ENCODE measurements around the gene OR52A1.
"Not testable (repeated sequence)": the region's sequence is repeated elsewhere in the genome, so short reads cannot be mapped to it uniquely, and the experiment has no call there.

The OR52A1 gene

DNA sequence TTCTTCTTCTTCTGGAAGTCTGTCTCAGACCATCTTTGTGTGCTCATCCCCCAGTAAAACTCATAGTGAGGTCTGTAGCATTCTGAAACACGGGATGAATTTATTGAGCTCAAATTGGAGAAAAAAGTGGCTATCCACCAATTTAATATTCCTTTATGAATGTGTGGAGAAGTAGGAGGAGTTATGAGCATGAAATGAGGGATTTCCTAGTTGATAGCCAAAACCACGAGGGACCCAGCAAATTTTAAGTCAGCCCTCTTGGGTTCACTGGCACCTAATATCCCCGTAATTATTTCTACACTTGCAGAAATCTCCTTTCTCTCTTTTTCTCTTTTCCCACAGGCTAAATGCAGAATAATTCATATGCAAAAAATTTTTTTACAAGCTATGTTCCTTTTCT lies at the start of gene OR52A1:
Gene OR52A1, minus strand, starts transcription at position 101 of the 400 bp plus-strand sequence. CDS start 2,388 bp downstream, outside the sequence.
- DNase-seq, result no peak

DNA sequence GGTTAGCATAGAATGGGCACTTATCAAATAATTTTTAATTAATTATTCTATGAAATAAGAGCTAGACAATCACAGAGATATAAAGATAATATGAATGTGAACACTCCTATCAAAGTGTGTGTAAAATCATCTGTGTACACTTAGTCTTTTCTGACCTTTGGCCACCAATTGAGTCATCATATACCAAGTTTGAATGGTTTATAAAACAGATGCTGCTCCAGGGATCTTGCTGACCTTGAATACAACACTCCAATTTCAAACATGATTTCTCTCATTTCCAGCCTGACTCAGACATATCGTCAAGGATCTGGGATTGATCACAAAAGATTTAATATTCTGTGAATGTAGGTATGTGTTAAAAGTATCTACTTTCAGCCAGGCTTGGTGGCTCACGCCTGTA lies 48.8 kb upstream of the OR52A1 start:
- no peak for DNase-seq

DNA sequence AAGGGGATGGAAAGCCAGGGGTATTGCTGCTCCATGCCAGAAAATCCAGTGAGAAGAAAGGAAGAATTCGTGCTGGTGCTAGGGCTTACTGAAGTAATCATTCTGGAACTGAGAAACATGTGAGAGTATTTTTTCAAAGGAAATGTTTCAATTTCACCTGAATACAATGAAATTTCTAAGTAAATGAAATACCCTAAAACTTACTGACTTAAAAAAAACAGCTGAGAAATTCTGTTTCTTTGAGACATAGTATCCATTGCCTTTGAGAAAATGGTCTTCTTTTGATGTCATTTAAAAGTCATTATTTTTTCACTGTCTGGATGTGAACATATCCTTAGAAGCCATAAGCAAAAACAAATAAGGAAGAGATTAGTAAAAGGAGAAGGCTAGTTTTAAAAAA lies 46.0 kb upstream of the OR52A1 start, which contains the start of gene OR51V1:
Gene OR51V1, minus strand, starts transcription at position 101 of the 400 bp plus-strand sequence. Its CDS starts 0 bp downstream, at position 101.
- no peak for DNase-seq

DNA sequence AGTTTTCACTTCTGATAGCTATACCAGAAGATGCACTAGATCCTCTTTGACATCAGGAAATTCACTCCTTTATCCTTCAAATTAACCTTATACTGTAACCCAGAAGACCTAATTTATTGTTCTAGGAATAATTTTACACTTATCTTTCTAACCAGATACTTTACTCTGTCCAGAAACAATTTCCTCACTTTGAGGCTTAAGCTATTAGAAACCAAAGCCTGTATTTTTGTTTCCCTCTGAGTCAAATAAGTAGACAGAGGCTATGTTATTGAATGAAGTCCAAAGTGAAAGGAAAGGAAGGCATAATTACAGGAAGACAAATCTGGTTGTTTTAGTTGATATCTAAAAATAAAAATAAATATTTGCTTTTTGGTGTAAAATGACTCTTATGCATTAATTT lies 43.7 kb upstream of the OR52A1 start:
- no peak for DNase-seq

DNA sequence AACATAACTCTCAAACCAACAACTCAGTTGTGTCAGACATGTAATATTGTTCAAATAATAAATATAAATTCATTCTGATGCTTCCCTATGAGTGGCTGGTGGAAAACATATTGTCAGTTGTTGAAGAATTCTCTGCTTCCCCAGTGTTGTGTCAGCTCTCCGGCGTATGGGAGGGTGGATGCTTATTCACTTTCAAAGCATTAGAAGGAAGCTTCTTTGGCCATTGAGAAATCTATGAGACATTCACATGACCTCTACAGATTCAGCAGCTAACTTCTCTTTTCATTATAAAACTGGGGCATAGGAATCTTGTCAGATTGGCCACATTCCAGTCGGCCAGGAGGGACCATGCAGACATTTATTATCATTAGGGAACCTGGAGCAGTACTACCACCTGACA lies 43.0 kb upstream of the OR52A1 start:
- DNase-seq, result no peak

DNA sequence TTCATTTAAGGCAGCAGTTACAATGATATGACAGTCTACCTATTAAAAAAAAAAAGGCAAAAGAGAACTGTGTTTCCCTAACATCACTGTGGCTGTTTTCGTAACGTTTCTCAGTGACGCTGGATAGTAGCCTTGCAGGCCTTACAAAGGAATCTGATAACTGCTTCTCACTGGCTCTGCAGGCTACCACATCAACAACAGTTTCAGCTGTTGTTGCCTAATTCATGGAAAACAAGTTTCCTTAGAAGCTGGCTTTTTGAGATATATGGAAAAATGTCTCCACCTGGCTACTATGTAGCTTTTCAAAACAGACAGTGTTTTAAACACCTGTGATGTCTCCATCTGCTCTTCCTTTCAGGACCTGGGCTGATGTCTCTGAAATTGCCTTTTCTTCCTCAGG lies 42.2 kb upstream of the OR52A1 start:
- DNase-seq, result no peak

DNA sequence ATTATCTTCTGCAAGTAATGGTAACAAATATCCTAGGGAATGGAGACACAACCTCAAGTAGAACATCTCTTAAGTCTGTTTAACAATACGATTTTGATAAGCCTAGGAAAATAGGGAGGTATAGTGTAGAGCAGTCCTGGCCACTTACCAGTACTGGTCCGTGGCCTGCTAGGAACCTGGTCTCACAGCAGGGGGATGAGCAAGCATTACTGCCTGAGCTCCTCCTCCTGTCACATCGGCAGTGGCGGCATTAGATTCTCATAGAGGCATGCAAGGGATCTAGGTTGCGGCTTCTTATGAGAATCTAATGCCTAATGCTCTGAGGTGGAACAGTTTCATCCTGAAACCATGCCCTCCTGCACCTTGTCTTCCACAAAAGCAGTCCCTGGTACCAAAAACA lies 41.5 kb upstream of the OR52A1 start:
- DNase-seq, result no peak

DNA sequence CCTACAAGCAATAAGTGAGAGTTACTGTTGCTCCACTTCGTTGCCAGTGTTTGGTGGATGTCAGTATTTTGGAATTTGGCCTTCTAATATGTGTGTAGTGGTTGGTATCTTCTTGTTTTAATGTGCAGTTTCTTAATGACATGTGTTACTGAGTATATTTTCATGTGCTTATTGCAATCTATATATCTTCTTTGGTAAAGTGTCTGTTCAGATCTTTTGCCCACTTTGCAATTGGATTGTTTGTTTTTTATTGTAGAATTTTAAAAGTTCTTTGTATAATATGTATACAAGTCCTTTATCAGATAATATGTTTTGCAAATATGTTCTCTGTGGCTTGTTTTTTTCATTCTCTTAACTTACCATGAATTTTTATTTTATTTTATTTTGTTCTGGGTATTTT lies 38.2 kb upstream of the OR52A1 start:
- no peak for DNase-seq

DNA sequence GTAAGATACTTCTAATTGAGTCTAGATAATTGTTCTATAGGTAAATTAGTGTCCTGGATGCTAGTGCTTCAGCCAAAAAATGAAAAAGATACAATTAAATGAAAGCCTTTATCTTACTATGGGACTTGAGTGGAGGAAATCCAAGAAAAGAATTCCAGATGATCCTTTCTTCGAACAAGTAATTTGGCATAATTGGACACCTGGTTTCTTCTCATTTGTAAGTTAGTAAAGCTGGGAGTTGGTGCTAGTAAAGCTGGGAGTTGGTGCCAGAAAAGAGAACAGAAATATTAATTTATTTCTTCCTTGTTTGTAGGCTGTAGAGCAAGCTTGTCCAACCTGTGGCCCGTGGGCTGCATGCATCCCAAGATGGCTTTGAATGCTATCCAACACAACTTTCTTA lies 33.6 kb upstream of the OR52A1 start:
- DNase-seq, result no peak

DNA sequence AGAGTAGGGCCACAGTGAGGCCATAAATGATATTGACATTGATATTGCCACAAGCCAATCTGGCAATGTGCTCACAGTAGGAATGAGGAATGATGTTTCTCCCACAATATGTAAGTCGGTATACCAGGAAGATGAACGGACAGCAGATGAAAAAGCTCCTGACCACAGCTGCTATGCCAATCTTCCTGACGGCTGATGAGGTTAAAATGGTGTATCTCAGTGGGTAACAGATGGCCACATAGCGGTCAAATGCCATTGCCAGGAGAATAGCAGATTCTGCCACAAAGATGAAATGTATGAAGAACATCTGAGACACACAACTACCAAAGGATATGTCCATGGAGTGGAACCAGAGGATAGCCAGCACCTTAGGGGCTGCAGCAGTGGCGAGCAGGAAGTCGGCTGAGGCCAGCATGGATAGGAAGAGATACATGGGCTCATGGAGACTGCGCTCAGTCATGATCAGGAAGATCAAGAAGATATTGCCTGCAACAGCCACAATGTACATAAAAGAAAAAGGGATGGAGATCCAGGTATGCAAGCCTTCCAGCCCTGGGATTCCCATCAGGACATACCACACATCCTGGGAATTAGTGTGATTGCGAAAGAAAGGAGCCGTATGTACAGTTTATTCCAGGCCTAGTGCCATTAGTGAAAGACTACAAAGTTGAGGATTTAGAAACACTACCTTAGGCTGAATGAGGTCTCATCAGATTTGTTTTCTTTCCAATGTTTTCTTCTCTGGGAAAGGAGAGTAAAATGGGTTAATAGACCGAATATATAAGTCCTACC lies 23.7 kb upstream of the OR52A1 start:
- no peak for DNase-seq

DNA sequence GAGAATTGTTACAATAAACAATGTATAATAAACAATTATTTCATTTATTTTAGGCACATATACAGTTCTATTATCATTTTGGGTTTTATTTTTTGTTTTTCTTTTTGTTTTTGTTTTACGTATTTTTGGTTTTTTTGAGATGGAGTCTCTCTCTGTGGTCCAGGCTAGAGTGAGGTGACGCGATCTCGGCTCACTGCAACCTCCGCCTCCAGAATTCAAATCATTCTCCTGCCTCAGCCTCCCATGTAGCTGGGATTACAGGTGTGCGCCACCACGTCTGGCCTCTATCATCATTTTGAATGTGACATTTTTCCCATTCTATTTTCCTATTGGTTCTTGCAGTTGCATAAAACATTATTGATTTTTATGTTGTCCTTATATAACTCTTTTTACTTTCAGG lies 20.4 kb upstream of the OR52A1 start:
- no peak for DNase-seq

DNA sequence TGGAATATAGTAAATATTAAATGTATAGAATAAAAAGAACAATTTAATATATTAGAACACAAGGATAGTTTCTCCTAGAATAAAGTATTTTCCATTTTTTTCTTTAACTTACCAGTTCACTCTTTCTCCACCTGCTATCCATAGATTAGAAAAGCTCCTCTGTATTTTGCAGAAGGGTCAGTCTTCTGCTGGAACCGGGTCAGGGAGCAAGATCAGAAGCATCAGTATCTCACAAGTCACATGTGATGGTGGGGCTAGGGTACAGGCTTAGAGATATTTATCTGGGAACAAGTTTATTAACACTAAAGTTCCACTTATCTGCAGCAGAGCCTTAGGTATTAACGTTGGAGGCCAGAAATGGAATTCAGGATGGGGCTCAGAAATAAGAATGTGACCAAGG lies 17.3 kb upstream of the OR52A1 start:
- DNase-seq, result no peak

DNA sequence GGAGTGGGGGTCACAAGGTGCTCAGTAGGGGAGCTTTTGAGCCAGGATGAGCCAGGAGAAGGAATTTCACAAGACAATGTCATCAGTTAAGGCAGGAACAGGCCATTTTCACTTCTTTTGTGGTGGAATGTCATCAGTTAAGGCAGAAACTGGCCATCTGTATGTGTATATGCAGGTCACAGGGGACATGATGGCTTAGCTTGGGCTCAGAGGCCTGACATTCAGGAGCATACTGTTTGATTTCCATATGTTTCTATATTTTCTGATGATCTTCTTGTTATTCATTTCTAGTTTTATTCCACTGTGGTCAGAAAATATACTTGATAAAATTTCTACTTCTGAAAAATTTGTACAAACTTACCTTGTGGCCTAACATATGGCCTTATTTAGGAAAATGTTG lies 11.3 kb upstream of the OR52A1 start:
- not testable (repeated sequence) for DNase-seq

DNA sequence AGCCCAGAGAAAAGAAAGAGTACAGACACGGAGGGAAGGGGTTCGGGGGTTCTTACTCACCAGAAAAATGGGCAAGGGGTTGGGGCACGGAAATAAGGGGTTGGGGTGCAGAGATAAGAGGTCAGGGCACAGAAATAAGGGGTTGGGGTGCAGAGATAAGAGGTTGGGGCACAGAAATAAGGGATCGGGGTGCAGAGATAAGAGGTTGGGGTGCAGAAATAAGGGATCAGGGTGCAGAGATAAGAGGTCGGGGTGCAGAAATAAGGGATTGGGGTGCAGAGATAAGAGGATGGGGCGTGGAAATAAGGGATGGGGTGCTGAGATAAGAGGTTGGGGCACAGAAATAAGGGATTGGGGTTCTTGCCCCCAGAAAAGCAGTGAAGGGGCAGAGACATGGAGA lies 10.2 kb upstream of the OR52A1 start:
- DNase-seq, result not testable (repeated sequence)

DNA sequence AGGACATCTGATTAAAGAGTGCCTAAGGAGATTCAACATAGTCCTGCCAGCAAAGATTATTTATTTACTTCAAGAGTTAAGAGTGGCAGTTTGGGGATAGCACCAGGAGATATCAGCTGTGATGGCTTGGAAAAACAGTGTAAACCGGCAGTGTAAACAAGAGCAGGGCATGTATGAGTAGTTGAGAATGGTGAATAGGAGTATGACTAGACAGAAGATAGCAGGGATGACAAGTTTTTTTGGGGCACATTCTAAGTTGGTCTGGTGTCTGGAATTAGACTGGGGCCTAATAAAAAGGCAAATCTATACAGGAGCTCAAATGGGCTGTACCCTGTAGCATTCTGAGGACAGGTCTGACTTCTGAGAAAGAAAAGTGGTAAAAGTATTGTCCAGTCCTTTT lies 6.5 kb upstream of the OR52A1 start:
- not testable (repeated sequence) for DNase-seq

DNA sequence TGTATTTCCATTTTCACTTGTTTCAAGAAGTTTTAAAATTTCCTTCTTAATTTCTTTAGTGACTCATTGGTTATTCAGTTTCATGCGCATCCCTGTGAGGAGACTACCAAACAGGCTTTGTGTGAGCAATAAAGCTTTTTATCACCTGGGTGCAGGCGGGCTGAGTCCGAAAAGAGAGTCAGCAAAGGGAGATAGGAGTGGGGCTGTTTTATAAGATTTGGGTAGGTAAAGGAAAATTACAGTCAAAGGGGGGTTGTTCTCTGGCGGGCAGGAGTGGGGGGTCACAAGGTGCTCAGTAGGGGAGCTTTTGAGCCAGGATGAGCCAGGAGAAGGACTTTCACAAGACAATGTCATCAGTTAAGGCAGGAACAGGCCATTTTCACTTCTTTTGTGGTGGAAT lies 5.7 kb upstream of the OR52A1 start:
- DNase-seq, result not testable (repeated sequence)

DNA sequence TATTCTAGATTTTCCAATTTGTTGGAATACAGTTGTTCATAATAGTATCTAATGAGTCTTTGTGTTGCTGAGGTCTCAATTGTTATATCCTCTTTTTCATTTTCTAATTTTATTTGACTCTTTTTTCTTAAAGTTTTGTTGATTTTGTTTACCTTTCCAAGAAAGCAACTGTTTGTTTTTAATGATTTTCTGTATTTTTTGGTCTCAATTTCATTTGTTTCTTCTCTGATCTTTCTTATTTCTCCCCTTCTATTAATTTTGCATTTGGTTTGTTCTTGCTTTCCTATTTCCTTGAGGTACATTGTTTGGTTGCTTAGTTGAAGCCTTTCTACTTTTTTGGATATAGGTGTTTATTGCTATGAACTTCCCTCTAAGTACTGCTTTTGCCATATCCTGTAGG lies 5.2 kb upstream of the OR52A1 start:
- DNase-seq, result no peak

DNA sequence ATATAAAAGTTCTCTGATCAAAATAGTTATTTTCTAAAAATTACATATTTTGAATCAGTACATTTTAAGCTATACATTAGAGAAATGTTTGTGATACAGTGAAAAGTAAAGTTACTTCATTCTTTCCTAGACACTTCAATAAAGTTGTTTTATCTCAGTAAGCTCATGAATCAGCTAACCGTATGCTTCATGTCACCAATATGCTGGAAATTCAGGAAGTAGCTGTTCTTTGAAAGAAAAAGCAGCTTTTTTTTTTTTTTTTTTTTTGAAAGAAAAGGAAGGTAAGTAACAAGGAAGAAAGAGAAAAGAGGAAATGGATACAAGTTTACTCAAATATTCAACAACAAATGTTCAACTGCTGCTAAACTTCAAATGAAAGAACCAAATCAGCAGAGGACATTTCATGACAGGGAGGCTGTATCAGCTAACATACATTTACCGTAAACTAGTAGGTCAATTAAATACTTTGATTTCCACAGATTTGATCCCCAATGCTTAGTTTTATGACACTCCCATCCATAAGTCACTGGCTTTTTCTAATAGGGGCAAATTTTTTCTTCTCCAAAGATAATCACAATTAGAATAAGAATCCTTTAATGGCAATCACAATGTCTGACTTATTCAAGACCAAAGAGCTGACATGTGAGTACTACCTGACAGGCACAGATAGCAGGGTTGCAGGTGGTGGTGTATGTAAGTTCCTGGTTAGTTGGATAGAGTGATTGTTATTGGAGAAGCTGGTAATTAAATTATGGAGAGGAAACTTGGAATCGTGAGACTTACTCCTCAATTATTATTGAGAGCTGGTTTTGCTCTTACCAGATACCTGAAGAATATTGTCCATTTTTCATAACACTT lies 754 bp downstream of the OR52A1 start:
- DNase-seq, result no peak

DNA sequence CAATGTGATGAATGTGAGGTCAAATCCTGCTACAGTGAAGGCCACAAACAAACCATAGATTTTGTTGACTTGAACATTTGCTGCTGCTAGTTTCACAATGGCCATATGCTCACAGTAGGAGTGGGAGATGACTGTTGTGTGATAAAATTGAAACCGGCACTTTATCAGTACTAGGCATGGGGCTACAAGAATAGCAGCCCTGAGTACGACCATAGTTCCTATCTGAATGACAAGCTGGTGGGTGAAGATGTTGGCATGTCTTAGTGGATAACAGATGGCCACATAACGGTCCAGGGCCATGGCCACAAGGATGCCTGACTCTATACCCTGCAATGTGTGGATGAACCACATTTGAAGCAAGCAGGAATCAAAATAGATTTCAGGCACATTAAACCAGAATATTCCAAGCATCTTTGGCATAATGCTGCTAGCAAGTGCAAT lies 2.8 kb downstream of the OR52A1 start:
- DNase-seq, result no peak

DNA sequence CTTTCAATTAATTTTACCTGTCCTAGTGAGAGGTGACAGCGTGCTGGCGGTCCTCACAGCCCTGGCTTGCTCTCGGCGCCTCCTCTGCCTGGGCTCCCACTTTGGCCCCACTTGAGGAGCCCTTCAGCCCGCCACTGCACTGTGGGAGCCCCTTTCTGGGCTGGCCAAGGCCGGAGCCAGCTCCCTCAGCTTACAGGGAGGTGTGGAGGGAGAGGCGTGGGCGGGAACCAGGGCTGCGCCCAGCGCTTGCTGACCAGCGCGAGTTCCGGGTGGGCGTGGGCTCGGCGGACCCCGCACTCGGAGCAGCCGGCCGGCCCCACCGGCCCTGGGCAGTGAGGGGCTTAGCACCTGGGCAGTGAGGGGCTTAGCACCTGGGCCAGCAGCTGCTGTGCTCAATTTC lies 10.4 kb downstream of the OR52A1 start:
- not testable (repeated sequence) for DNase-seq

DNA sequence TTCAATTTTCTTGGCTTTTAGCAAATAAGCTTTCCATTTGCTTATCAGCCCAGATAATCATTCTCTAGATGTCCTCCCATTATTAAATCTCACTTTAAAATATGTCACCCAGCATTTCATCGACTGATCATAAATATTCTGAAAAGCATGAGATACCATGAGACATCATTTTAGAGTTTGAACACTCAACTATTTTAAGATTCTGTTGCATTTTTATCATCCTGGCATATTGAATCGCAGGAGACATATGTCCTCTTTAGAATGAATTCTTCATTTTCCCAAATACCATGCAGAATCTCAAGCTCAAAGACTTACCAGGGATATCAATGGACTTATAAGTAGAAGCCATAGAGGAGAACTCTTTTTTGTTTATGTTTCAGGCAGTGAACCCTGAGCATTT lies 16.6 kb downstream of the OR52A1 start, which contains the start of gene OR52A5:
Gene OR52A5, minus strand, starts transcription at position 361 of the 400 bp plus-strand sequence. CDS start 5,714 bp downstream, outside the sequence.
- DNase-seq, result no peak

DNA sequence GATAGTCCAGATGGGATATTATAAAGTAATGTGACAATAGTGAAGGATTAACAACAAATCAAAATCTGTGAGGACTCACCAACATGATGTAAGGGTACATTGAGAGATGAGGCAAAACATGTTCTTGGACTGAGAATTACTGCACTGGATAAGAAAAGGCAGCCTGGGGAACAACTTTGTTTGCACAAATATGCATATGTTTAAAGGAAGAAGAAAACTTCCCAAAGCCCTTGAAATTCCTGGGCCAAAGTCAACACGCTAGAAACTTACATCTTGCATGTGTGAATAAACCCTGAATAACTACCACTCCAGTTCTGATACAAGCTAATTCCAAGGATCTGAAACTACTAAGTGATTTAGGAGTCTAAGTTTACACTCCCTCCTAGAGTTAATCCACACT lies 17.5 kb downstream of the OR52A1 start:
- DNase-seq, result no peak

DNA sequence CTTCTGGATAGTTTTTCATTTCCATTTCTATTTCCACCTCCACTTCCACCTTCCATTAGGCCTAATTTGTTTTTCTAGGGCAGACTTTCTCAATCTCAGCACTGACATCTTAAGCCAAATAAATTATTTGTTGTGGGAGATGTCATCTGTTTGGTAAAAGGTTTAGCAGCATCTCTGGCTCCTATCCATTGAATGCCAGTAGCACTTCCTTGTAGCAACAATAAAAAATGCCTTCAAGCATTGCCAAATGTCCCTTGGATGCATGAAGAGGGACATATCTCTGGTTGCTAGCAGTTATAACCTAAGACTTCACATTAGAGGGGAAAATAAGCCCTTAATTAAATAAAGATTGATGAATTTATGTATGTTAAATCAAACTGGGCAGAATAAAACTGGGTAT lies 18.3 kb downstream of the OR52A1 start:
- no peak for DNase-seq
